ENCODE results near the gene GADD45A.
"Not testable (repeated sequence)": the region's sequence is repeated elsewhere in the genome, so short reads cannot be mapped to it uniquely, and the experiment has no call there.

Gene GADD45A, protein sequence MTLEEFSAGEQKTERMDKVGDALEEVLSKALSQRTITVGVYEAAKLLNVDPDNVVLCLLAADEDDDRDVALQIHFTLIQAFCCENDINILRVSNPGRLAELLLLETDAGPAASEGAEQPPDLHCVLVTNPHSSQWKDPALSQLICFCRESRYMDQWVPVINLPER

DNA sequence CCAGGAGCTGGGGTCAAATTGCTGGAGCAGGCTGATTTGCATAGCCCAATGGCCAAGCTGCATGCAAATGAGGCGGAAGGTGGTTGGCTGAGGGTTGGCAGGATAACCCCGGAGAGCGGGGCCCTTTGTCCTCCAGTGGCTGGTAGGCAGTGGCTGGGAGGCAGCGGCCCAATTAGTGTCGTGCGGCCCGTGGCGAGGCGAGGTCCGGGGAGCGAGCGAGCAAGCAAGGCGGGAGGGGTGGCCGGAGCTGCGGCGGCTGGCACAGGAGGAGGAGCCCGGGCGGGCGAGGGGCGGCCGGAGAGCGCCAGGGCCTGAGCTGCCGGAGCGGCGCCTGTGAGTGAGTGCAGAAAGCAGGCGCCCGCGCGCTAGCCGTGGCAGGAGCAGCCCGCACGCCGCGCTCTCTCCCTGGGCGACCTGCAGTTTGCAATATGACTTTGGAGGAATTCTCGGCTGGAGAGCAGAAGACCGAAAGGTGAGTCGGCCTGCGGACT, at the start of gene GADD45A:
TSS of gene GADD45A (plus strand) at position 135 of the 491 bp plus-strand sequence. CDS start at position 429, 294 bp downstream.
- DNase-seq = peak; percentile 99

GRCh38 chr1:67636146-67636545, 48.9 kb upstream of the GADD45A start:
- no peak for DNase-seq

- DNase-seq = no peak
These were observed 45.6 kb upstream of the GADD45A start for GRCh38 chr1:67639361-67639760.

DNA sequence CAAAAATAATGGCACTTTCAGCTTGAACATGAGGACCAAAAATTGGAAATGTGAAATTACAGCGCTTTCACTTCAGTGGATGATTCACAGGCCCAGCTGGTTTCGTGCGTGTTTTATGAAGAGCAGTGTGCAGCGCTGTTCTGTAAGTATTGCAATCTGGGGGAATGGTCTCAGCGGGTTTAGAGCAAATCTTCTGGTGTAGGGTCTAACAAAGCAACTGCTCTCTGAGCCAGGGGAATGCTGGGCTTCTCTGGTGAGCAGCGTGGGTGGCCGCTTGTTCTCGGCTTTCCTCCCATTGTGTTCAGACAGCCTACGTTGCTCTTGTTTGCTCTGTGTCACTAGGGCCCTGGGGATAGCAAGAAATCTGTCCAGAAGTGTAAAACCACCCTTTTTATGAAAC, 42.4 kb upstream of the GADD45A start:
- no peak for DNase-seq

- no peak for DNase-seq
These were observed 40.4 kb upstream of the GADD45A start for GRCh38 chr1:67644566-67644965.

- DNase-seq = peak in 1 of 2 experiments; percentile 19
These were observed 39.4 kb upstream of the GADD45A start for GRCh38 chr1:67645495-67646144.

DNA sequence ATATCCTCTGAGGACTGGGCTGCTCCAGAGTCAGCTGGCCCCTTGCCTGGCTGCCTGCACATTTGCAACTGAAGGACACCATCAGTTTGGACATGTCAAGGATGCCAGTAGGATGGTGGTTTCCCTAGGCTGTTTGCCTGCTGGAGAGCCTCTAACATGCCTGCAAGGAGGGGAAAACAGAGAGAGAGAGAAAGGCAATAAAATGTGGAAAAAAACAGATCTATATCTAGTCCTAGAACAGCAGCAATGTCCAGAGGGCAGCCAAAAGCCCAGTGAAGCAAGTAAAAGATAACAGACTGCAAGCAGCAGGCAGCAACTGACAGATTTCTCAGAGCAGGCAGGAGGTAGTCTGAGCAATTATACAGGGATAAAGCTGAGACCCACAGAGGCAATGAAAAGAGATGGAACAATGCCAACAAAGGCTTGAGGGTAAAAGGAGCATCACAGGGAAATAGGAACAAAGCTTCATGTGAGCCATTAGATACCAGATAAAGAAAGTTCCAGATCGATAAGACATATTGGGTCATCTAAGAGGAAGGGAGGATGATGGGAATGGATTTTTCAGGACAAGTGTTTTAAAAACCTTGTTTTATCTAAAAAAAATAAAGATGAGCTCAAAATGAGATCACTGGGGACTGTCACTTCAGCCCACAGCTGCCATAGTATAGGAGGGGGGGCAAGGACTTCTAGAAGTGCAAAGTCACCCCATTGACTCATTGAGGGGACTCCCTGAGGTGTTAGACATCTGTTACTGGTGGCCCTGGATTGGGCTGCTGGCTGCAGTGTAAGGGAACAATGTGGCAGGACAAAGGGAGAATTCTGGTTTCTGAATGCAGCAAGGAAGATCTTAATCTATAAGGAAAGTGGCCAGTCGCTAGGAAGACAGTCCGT, 38.6 kb upstream of the GADD45A start:
- DNase-seq = peak; percentile 77 to 82

- peak in 1 of 2 experiments; percentile 36 for DNase-seq
These were observed 37.8 kb upstream of the GADD45A start for GRCh38 chr1:67647036-67647798.

DNA sequence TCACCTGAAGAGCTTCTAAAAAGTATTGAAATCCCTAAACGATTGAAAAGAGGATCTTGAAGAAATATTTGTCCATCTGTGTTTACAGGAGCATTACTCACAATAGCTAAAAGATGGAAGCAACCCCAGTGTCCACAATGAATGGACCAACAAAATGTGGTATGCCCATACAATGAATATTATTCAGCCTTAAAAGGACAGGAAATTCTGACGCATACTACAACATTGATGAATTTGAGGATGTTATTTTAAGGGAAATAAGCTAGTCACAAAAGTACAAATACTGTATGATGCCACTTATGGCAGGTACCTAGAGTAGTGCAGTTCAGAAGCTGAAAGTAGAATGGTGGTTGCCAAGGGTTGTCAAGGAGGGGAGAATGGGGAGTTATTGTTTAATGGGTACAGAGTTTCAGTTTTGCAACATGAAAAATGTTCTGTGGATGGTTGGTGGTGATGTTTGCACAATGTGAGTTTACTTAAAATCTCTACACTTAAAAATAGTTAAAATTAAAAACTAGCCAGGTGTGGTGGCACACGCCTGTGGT, 37.1 kb upstream of the GADD45A start:
- no peak for DNase-seq

DNA sequence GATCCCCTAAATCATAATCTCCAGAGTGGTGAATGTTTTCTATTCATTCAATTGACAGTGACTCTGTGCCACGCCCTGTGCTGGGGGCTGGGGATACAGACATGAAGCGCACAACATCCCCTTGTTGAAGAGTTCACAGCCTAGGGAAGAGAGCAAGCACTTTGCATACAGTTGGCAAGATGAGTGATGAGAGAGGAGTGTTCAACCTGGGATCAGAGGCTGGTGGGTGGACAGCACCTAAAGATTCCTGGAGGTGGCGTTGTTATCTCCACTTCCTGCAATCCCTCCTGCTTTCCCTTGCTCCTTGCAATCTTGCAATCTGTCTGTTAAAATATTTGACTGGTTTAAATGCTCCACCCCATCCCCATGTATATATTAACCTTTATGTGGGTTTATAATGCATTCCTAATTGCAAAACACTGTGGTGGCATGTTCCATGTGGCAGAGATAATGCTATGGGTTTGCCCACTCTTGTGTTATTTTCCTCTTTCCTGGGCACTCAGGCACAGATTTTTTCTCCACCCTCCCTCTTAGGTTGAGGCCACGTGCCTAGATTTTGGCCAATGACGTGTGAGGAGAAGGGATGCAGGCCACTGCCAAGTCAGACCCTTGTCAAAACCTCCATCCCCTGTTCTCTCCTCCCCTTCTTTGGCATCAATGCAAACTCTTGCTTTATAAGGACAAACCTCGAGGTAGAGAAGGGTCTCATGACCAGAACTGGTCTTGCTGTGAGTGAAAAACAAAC, 36.2 kb upstream of the GADD45A start:
- no peak for DNase-seq

DNA sequence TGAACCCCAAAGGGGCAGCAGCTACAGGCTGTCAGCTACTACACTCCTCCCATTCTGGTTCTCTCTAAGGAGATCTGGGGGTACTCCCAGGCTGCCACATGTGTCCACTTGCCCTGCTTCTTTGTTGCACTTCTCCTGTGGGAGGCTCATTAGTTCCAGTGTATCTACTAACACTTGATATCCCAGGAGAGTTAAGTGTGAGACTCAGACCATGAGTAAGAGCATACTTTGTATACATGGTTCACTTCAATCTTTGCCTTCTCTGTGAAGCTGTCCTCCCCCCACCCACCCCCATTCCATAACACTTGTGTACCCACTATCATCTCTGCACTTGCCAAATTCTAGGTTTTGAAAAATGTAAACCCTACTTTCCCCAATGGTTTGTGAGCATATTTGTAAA, 34.9 kb upstream of the GADD45A start:
- no peak for DNase-seq

- DNase-seq = no peak
These were observed 34.0 kb upstream of the GADD45A start for GRCh38 chr1:67651031-67651430.

DNA sequence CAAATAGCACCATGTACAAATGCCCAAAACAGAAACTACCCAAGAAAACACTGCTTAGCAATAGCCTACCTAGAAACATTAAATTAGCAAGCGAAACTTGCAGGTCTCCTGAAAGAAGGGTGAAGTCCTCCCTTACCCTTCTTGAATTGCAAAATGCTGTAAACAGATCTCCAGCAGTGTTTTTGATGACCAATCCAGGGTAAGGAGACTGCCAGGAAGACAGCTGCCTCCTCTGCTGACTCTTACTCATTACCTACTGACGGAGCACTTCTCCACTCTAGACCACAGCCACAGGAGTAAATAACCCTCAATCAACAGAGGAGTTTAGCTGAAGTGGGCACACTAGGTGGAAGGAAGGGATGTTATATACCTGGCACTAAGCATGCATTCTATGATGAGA, 32.2 kb upstream of the GADD45A start:
- no peak for DNase-seq

DNA sequence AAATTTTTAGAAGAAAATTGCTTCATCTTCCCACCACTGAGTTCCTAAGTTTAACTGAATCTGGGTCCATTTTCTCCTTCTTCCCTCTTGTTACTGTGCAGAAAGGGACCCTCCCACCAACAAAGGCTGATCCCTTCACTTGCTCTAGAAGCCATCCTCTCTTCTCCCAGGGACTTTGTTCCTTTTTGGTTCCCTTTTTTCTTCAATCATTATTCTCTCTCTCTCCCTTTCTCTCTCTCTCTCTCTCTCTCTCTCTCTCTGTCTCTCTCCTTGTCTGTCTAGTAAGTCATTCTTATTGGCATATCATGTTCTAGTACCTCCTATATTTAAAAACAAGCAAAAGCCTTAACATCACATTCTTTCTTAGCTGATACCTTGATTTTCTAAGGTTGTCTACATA, 31.7 kb upstream of the GADD45A start:
- DNase-seq = no peak

DNA sequence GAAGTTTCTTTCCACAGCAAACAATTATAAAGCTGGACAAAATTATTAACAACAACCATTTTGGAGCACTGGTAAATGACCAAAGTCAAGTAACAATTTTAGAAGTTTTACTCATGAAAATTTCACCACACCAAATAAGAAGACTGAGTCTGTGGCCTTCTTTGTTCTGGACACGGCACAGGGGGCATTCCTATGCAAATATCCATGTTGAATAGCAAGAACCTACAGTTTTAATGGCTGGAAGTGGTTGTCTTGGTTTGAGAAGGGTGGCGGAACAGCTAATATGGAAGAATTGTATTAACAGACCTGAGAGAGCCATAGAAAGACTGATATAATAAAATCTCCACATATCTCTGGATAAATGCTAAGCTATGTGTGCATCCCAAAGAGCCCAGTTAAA, 29.4 kb upstream of the GADD45A start:
- no peak for DNase-seq

DNA sequence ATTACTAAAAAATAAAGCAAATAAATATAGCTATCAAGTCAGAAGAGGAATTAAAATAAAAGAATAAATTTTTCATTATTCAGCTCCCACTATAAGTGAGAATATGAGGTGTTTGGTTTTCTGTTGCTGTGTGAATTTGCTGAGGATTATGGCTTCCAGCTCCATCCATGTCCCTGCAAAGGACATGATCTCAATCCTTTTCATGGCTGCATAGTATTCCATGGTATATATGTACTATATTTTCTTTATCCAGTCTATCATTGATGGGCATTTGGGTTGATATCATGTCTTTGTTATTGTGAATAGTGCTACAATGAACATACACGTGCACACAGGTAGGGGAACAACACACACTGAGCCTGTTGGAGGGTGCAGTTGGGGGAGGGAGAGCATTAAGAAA, 27.8 kb upstream of the GADD45A start:
- DNase-seq = not testable (repeated sequence)

GRCh38 chr1:67659229-67659628, 25.8 kb upstream of the GADD45A start:
- no peak for DNase-seq

DNA sequence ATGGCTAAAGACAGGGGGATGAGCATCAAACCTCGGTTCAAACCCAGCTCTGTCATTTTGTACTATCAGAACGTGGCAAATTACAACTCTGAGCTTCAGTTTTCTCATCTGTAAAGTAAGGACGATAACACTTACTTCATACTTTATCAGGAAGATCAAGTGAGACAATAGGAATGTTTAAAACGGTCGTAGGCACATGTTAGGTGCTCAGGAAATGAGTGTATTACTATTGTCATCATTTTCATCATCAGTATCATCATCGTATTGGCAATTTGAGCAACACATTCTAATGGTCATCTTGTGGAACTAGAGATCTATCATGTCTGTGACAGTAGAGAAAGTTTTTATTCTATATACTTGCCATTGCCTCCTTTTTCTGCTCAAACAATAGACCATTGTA, 22.1 kb upstream of the GADD45A start:
- no peak for DNase-seq

DNA sequence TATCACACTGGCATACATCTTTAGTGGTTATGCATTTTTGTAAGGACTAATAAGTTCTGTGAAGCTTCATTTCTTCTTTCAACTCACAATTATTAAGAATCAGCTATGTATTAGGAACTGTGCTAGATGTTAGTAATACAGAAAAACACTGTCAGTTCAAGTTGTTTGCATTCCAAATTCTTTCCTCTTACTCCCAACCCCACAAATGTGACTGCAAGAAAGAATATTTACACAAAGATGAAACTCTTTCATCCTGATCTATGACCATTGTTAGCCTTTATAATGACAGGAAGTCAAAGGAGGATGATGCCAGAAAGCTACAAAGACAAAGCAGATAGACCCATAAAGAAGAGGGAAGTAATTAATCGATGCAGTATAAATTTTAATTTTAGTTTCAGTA, 21.0 kb upstream of the GADD45A start:
- peak in 1 of 2 experiments; percentile 49 for DNase-seq

GRCh38 chr1:67665307-67665706, 19.7 kb upstream of the GADD45A start:
- not testable (repeated sequence) for DNase-seq

DNA sequence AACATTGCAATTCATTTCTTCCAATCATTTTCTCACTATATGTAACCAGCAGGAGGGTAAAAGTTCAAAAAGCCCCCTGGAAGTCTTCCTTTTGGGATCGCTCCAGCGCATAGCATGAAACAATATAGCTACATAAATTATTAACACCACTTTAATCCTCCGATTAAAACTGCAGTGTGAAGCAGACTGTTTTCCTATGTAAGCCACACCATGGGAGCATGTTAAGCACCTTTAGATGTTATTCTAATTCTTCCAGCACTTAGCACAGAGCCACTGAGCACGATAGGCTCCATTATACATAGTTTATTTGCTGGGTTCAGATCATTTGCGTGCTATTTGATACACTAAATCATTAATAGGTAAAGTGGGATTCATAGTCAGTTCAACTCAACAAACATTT, 18.4 kb upstream of the GADD45A start:
- DNase-seq = no peak

- DNase-seq = no peak
These were observed 16.3 kb upstream of the GADD45A start for GRCh38 chr1:67668660-67669059.

All from NCI-H2081 (cell line).